ENCODE results near the gene ATRAID.
"Not testable (repeated sequence)": the region's sequence is repeated elsewhere in the genome, so short reads cannot be mapped to it uniquely, and the experiment has no call there.

ATRAID gene, protein sequence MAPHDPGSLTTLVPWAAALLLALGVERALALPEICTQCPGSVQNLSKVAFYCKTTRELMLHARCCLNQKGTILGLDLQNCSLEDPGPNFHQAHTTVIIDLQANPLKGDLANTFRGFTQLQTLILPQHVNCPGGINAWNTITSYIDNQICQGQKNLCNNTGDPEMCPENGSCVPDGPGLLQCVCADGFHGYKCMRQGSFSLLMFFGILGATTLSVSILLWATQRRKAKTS

DNA sequence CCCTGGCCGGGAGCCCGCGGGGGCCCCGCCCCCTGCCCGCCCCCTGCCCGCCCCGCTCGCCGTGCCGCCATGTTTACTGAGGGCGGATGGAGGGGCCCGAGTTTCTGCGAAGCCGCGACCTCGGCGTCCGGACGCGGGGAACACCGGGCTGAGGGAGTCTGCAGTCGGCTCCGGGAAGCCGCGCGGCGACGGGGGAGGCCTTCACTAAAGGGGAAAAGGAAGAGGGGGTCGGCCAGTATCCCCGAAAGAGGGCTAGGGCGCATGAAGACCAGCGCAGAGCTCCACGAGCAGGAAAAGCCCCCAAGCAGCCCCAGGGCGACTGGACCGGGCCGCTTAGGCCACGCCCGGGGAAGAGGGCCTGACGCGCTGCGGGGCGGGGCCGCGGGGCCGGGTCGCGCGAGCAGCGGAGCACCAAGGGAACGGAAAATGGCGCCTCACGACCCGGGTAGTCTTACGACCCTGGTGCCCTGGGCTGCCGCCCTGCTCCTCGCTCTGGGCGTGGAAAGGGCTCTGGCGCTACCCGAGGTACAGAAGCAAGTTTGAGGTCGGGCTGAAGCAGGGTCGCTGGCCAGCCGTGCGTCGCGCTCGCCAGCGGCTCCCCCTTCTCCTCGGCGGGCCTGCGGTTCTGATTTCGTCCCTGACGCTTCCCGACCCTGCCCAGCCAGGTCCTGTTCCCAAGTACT is at the start of gene ATRAID, which contains the start of gene SLC5A6:
Gene ATRAID, plus strand, starts transcription at position 99 of the 683 bp plus-strand sequence. Its CDS starts 328 bp downstream, at position 427.
Gene SLC5A6, minus strand, starts transcription at position 326 of the 683 bp plus-strand sequence. CDS start 4,618 bp downstream, outside the sequence.
- DNase-seq, result peak; percentile 79

DNA sequence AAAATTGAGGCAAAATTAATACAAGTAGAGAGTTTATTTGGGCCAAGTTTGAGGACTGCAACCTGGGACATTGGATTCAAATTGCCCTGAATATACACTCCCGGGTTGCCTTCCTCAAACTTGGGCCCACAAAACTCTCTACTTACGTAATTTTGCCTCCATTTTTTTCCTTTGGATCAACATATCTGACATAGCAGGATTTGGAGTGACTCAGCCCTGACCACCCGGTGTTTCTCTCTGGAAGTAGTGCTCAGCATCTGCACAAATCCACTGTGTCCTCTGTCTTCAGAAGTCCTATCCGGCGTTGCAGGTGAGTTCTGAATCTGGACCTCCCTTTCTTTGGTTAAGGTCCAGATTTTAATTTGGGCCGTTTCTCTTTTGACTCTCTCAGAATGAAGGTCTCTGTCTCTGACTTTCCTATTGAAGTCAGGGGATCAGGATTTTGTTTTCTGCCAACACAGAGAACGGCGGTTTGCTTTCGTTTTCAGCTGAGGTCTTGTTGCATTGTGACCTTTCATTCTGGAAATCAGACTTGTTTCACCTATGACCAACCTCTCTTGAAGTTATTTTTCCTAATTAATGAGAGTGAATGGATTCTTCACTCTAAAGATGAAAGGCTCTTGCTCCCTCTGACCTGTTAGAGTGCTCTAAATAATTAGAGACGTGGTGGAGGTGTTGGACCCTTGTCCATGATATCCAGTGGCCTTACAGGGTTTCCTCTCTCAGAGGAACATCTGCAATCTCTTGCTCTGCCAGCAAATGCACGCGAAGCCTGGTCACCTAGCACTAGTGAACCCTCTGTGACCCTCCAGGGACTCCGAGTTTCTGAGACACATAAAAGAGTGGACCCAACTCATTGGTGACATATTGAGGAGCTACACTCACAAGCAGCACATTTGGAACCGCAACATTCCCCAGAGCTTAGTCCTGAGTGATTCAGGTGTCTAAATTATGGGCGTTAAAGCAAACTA is 49.4 kb upstream of the ATRAID start:
- no peak for DNase-seq

GRCh38 chr2:27164960-27165763 is 46.7 kb upstream of the ATRAID start:
- DNase-seq, result no peak

- DNase-seq, result no peak
These were observed 41.1 kb upstream of the ATRAID start for GRCh38 chr2:27170581-27171337.

DNA sequence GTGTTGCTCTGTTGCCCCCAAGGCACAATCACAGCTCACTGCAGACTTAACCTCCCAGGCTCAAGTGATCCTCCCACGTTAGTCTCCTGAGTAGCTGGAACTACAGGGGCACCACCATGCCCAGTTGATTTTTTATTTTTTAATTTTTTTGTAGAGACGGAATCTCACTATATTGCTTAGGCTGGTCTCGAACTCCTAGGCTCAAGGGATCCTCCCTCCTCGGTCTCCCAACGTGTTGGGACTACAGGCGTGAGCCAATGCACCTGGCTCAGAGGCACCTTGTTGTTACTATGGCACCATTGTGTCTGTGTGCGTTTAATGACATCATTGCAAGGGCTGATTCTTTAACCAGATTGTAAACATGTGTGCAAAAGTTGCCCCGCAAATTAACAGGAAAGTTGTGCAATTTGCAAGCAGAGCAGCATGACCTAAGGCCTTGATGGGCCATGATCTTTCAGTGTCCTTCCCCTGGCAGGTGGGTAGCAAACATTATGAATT is 40.4 kb upstream of the ATRAID start:
- DNase-seq, result no peak

- DNase-seq, result no peak
These were observed 37.2 kb upstream of the ATRAID start for GRCh38 chr2:27174638-27175037.

- no peak for DNase-seq
These were observed 36.5 kb upstream of the ATRAID start for GRCh38 chr2:27175330-27175729.

DNA sequence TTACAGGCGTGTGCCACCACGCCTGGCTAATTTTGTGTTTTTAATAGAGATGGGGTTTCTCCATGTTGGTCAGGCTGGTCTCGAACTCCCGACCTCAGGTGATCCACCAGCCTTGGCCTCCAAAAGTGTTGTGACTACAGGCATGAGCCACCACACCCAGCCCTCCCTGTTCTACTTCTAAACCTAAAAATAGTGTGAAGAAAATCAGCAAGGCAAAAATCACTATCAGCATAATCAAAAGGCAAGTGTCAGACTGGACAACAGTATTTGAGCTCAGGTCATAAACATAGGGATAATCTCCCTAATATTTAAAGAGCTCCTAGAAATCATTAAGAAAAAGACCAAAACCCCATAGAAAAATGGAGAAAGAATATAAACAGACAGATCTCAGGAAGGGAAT is 36.1 kb upstream of the ATRAID start:
- not testable (repeated sequence) for DNase-seq

DNA sequence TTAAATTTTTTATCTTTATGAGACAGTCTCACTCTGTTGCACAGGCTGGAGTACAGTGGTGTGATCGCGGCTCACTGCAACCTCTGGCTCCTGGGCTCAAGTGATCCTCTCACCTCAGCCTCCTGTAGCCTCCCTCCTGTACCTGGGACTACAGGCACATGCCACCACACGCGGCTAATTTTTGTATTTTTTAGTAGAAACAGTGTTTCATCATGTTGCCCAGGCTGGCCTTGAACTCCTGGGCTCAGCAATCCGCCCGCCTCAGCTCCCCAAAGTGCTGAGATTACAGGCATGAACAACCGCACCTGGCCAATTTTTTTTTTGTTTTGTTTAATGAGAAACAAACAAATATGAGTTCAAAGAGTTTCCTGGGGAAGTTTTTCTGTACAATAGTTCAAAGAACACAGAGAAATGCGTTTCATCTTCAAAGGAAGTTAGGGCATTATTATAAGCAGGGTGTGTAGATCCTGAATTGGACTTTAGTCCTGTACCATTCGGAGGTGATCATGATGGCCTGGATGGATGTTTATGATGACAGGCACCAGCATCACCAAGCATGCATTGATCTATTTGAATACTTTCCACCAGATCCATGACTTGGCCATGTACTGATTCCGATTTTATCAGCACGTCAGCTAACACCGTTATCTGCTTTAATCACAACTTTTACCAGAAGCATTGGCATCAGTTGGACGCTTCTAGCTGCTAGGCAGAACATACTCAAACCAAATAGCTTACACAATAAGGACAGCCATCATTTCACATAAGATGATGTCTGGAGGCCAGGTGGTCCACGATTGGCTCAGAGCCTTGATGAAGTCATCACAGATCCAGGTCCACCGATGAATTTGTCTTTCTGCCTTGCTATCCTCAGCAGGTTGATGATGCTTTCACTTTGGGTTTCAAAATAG is 34.1 kb upstream of the ATRAID start:
- no peak for DNase-seq

GRCh38 chr2:27178469-27178868 is 33.4 kb upstream of the ATRAID start:
- DNase-seq, result no peak

GRCh38 chr2:27179344-27180000 is 32.4 kb upstream of the ATRAID start:
- no peak for DNase-seq

DNA sequence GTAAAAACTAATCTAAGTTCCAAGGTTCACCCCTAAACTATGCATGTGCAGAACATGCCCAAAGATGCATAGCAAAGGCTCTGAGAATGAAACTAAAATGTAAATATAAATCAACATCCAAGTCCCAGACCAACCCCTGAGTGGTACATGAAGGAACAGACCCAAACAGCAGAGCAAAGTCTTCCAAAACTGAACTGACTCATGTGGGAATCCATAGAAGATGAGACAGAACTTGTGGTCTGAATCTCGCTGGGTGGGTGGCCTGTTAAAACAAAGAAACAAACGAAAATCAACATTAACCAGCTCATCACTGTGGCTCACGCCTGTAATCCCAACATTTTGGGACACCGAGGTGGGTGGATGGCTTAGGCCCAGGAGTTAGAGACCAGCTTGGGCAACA is 29.5 kb upstream of the ATRAID start:
- DNase-seq, result no peak

DNA sequence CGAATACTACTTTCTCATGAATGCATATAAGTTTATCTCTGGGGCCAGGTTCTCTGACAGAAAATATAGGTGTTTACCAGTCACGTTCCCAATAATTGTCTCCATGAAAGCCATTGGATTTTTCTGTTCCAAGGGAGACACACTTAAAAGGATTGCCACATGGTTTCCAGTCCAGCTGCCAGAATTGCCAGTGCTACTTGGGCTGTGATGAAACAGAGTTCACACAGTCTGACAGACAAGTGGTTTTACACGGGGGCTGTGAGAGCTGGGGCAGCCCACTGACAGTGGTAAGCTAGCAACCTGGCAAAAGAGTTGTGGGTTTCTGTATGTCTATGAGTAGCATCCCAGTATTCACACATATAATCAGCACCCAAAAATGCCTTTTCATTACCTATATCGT is 27.7 kb upstream of the ATRAID start:
- no peak for DNase-seq

- no peak for DNase-seq
These were observed 26.4 kb upstream of the ATRAID start for GRCh38 chr2:27185331-27186026.

GRCh38 chr2:27186613-27187345 is 25.1 kb upstream of the ATRAID start:
- no peak for DNase-seq

DNA sequence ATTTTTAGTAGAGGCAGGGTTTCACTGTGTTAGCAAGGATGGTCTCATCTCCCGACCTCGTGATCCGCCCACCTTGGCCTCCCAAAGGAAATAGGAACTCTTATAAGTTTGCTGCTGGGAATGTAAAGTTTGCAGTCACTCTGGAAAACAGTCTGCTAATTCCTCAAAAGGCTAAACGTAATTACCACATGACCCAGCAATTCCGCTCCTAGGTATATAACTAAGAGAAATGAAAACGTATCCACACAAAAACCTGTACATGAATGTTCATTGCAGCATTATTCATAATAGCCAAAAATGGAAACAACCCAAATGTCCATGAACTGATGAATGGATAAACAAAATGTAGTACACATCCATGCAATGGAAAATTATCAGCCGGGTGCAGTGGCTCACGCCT is 21.9 kb upstream of the ATRAID start:
- no peak for DNase-seq

GRCh38 chr2:27191070-27191829 is 20.6 kb upstream of the ATRAID start:
- peak; percentile 32 for DNase-seq
